Temporal lobe (tissue), 2 donors: Measurements from ENCODE around the gene SMURF2. TPM values are rescaled to one million over a fixed set of nuclear protein-coding genes. Genes with fewer than 3 reads are reported as not detected.

Source experiments
- small RNA-seq: library from RNA; depleted of rRNA; stranded (forward); fragments of <200 nt; gene quantifications from one replicate; pipeline ENCODE3, GENCODE V24; 2014; ENCODE audit warnings: low replicate concordance
- total RNA-seq: library from RNA; depleted of rRNA; stranded (reverse); fragments of >200 nt; gene quantifications from one replicate; pipeline ENCODE4 v1.2.3, GENCODE V29; 2014

SMURF2 gene
- total RNA-seq, 1 donor from 2014 or later = 42.5 TPM

Small RNA genes lying within 50 kb of the gene (small RNA-seq; reads per million reads assigned to genes)
- gene AC009994.1 = not detected

Other genes with a start within 250 kb of the SMURF2 start
- 0.98 TPM for gene MILR1, start 213.2 kb downstream of the SMURF2 start, total RNA-seq
- gene POLG2, start 165.3 kb downstream of the SMURF2 start, total RNA-seq = 9.6 TPM
- 470 TPM for gene DDX5, start 156.0 kb downstream of the SMURF2 start, total RNA-seq
- gene CEP95, start 155.3 kb downstream of the SMURF2 start, total RNA-seq = 70.6 TPM